Measurements from ENCODE around the gene BTBD9. TPM values are rescaled to one million over a fixed set of nuclear protein-coding genes. Genes with fewer than 3 reads are reported as not detected.

BTBD9 gene
- total RNA-seq, 1 donor from 2014 or later, result 9.9 TPM

- intact Hi-C loops (cut with DNase I), result no loop called here
- Histone ChIP-seq H3K27ac (no peak overlapping the region), H3K9me3 (no peaks in the 10 kb centered on the region), H3K4me3 (no peak overlapping the region), H3K27me3 (no peaks in the 10 kb centered on the region), H3K4me1 (peaks cover 0 to 4% of the 10 kb centered on the region in 2 donors), H3K36me3 (no peaks in the 10 kb centered on the region)
- no peak for DNase-seq (ENCODE audit: low spot score in 2 of 2)
- no peak for TF ChIP-seq CTCF (IDR thresholded peaks at IDR 0.05)
These were observed 285.7 kb downstream of the BTBD9 start for GRCh38 chr6:38354037-38354381.

- Histone ChIP-seq H3K36me3 (no peaks in the 10 kb centered on the region), H3K27ac (no peak overlapping the region), H3K4me1 (peaks cover 0 to 4% of the 10 kb centered on the region in 2 donors), H3K27me3 (no peaks in the 10 kb centered on the region), H3K9me3 (no peaks in the 10 kb centered on the region), H3K4me3 (no peak overlapping the region)
- no peak for DNase-seq (ENCODE audit: low spot score in 2 of 2)
- intact Hi-C loops (cut with DNase I), result no loop called here
- TF ChIP-seq CTCF (IDR thresholded peaks at IDR 0.05), result no peak
These were observed 286.3 kb downstream of the BTBD9 start for GRCh38 chr6:38353310-38354036.

- intact Hi-C loops (cut with DNase I), result no loop called here
- Histone ChIP-seq H3K4me1 (peaks cover 0 to 4% of the 10 kb centered on the region in 2 donors), H3K27ac (no peak overlapping the region), H3K27me3 (no peaks in the 10 kb centered on the region), H3K4me3 (no peak overlapping the region), H3K36me3 (no peaks in the 10 kb centered on the region), H3K9me3 (no peaks in the 10 kb centered on the region)
- no peak for DNase-seq (ENCODE audit: low spot score in 2 of 2)
- no peak for TF ChIP-seq CTCF (IDR thresholded peaks at IDR 0.05)
These were observed 287.1 kb downstream of the BTBD9 start for GRCh38 chr6:38352636-38353035.

GRCh38 chr6:38350942-38351341 is 288.8 kb downstream of the BTBD9 start:
- TF ChIP-seq CTCF (IDR thresholded peaks at IDR 0.05), result no peak
- no peaks in the 10 kb centered on the region for H3K36me3 ChIP-seq
- no peak overlapping the region for H3K27ac ChIP-seq
- H3K4me3 ChIP-seq, result no peak overlapping the region
- H3K27me3 ChIP-seq, result no peaks in the 10 kb centered on the region
- peaks cover 0 to 7% of the 10 kb centered on the region in 2 donors for H3K4me1 ChIP-seq
- no peak for DNase-seq (ENCODE audit: low spot score in 2 of 2)
- H3K9me3 ChIP-seq, result no peaks in the 10 kb centered on the region
- intact Hi-C loops (cut with DNase I), result no loop called here

- H3K36me3 ChIP-seq, result no peaks in the 10 kb centered on the region
- H3K4me1 ChIP-seq, result peaks cover 0 to 7% of the 10 kb centered on the region in 2 donors
- TF ChIP-seq CTCF (IDR thresholded peaks at IDR 0.05), result no peak
- DNase-seq (ENCODE audit: low spot score in 2 of 2), result no peak
- intact Hi-C loops (cut with DNase I), result no loop called here
- no peaks in the 10 kb centered on the region for H3K9me3 ChIP-seq
- H3K4me3 ChIP-seq, result no peak overlapping the region
- no peaks in the 10 kb centered on the region for H3K27me3 ChIP-seq
- no peak overlapping the region for H3K27ac ChIP-seq
These were observed 289.5 kb downstream of the BTBD9 start for GRCh38 chr6:38350220-38350619.

GRCh38 chr6:38349795-38350194 is 289.9 kb downstream of the BTBD9 start:
- Histone ChIP-seq H3K27ac (no peak overlapping the region), H3K9me3 (no peaks in the 10 kb centered on the region), H3K4me3 (no peak overlapping the region), H3K36me3 (no peaks in the 10 kb centered on the region), H3K27me3 (no peaks in the 10 kb centered on the region), H3K4me1 (peaks cover 0 to 7% of the 10 kb centered on the region in 2 donors)
- no peak for DNase-seq (ENCODE audit: low spot score in 2 of 2)
- TF ChIP-seq CTCF (IDR thresholded peaks at IDR 0.05), result no peak
- intact Hi-C loops (cut with DNase I), result no loop called here

All from ascending aorta (tissue), 2 donors.